LNCAP (cell line): Measurements from ENCODE around the gene AP5Z1.

Experiments
- CTCF ChIP-seq: fragments of 450-650 bp; IDR thresholded peaks from 2 replicates; pipeline ENCODE4 v1.5.1; 2017; ENCODE audit warnings: mild to moderate bottlenecking

Gene AP5Z1

DNA sequence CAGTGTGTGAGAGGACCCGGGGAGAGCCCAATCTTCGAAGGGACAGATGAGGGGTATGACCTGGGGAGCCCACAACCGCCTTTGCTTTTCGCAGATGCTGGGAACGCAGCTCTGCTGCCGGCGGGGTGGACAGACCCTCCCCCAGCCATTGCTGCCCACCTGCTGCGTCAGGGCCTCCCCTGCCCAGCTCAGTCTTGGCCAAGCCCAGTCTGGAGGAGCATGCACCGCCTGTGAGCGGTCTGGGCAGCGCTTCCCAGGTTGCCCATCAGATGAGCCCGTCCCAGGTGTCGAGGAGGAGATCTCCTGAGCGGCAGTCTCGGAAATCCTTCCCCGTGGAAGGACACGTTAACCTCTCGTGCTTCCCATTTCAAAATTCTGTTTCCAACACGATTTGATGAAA, 17.3 kb upstream of the AP5Z1 start:
- no peak for TF ChIP-seq CTCF

- TF ChIP-seq CTCF: no peak
Observed at GRCh38 chr7:4758791-4759190, 16.6 kb upstream of the AP5Z1 start.

GRCh38 chr7:4759211-4759610, 16.2 kb upstream of the AP5Z1 start:
- no peak for TF ChIP-seq CTCF

GRCh38 chr7:4760952-4761351, 14.5 kb upstream of the AP5Z1 start:
- TF ChIP-seq CTCF: no peak

GRCh38 chr7:4762121-4763055, 13.0 kb upstream of the AP5Z1 start:
- TF ChIP-seq CTCF: no peak

DNA sequence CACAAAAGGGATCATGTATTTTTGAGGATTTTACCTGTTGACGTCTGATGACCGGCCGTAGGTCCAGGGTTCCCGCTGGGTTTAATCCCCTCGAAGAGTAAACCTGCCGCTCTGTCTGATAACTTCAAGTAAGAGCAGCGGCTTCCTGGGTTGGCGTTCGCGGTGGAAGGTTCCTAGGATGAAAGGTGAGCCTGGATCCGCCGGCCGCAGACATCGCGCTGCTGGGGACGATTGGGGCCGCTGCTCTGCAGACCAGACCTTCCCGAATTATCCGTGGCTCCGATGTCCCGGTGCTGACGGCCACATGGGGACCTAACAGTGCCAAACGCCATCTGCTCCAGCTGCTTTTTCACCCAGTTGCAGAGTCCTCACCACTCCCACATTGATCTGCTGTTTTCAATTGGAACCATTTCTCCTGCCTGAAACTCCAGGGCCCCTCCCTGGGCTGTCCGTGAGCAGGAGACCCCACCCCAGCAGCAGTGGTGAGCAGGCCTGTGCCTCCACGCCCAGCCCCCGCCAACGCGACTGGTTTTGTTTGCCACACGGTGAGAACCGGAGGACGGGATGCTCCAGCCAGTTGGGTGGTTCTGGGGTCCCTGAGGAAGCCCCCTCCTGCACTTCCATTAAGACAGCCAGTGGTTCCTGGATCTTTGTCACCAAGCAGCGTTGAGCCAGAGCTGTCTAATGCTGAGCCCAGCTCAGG, 12.2 kb upstream of the AP5Z1 start:
- TF ChIP-seq CTCF: no peak

- no peak for TF ChIP-seq CTCF
Observed at GRCh38 chr7:4763794-4764185, 11.6 kb upstream of the AP5Z1 start.
